DMS114 treated with DMSO at 0.1 percent for 48 hours (cell line): ENCODE results near the gene MACROD2.

Experiments
- DNase-seq: peaks from one replicate; lab custom pipeline; 2025; ENCODE audit not compliant: unreplicated experiment; lab: John Stamatoyannopoulos, UW

MACROD2 gene

GRCh38 chr20:14569641-14570040, 574.3 kb downstream of the MACROD2 start:
- DNase-seq = no peak

- no peak for DNase-seq
These were observed 575.5 kb downstream of the MACROD2 start for GRCh38 chr20:14570811-14571210.

- no peak for DNase-seq
These were observed 578.4 kb downstream of the MACROD2 start for GRCh38 chr20:14573676-14574075.

- no peak for DNase-seq
These were observed 581.0 kb downstream of the MACROD2 start for GRCh38 chr20:14576196-14576877.

GRCh38 chr20:14580418-14581074, 585.2 kb downstream of the MACROD2 start:
- DNase-seq = no peak

- DNase-seq = no peak
These were observed 586.4 kb downstream of the MACROD2 start for GRCh38 chr20:14581731-14582130.

- no peak for DNase-seq
These were observed 587.5 kb downstream of the MACROD2 start for GRCh38 chr20:14582855-14583254.

GRCh38 chr20:14583413-14583812, 588.1 kb downstream of the MACROD2 start:
- DNase-seq = no peak

- no peak for DNase-seq
These were observed 594.1 kb downstream of the MACROD2 start for GRCh38 chr20:14589383-14589782.

- no peak for DNase-seq
These were observed 599.7 kb downstream of the MACROD2 start for GRCh38 chr20:14595051-14595450.

- no peak for DNase-seq
These were observed 601.9 kb downstream of the MACROD2 start for GRCh38 chr20:14597206-14597715.

- DNase-seq = no peak
These were observed 604.3 kb downstream of the MACROD2 start for GRCh38 chr20:14599613-14600012.

GRCh38 chr20:14600527-14600926, 605.2 kb downstream of the MACROD2 start:
- no peak for DNase-seq

GRCh38 chr20:14604143-14604542, 608.8 kb downstream of the MACROD2 start:
- DNase-seq = no peak

GRCh38 chr20:14609328-14610221, 614.3 kb downstream of the MACROD2 start:
- DNase-seq = no peak

- no peak for DNase-seq
These were observed 616.2 kb downstream of the MACROD2 start for GRCh38 chr20:14611479-14611878.

- no peak for DNase-seq
These were observed 617.1 kb downstream of the MACROD2 start for GRCh38 chr20:14612391-14612790.

- DNase-seq = no peak
These were observed 620.7 kb downstream of the MACROD2 start for GRCh38 chr20:14616003-14616402.

GRCh38 chr20:14617123-14617522, 621.8 kb downstream of the MACROD2 start:
- no peak for DNase-seq

GRCh38 chr20:14619411-14619810, 624.1 kb downstream of the MACROD2 start:
- DNase-seq = no peak

- DNase-seq = no peak
These were observed 627.5 kb downstream of the MACROD2 start for GRCh38 chr20:14622796-14623195.

GRCh38 chr20:14631011-14631410, 635.7 kb downstream of the MACROD2 start:
- DNase-seq = no peak
